GM23248 (cell line): Measurements from ENCODE around the gene TSPAN16. TPM values are rescaled to one million over a fixed set of nuclear protein-coding genes. Genes with fewer than 3 reads are reported as not detected.

Experiments used
- DNase-seq: peaks from one replicate; pipeline ENCODE4 v3.0.0-alpha.2; 2015
- H2AFZ ChIP-seq: fragments of 200-600 bp; sonication (generic); 2 replicates; pipeline ENCODE4 v1.6.1; 2016; ENCODE audit warnings: antibody characterized with exemption
- H3F3A ChIP-seq: fragments of 200-600 bp; sonication (generic); 2 replicates; pipeline ENCODE4 v1.6.1; 2016; ENCODE audit warnings: mild to moderate bottlenecking, antibody characterized with exemption, mixed run types; ENCODE audit not compliant: insufficient read depth
- H3K27ac ChIP-seq: fragments of 200-600 bp; sonication (generic); 2 replicates; pipeline ENCODE4 v1.5.1; 2016; ENCODE audit warnings: mild to moderate bottlenecking
- H3K27me3 ChIP-seq: fragments of 200-600 bp; sonication (generic); replicated peaks from 2 replicates; pipeline ENCODE4 v1.6.1; 2016; ENCODE audit warnings: mild to moderate bottlenecking; ENCODE audit not compliant: insufficient read depth
- H3K36me3 ChIP-seq: fragments of 200-600 bp; sonication (generic); 2 replicates; pipeline ENCODE4 v1.6.1; 2016; ENCODE audit warnings: low read depth, mild to moderate bottlenecking
- H3K4me1 ChIP-seq: fragments of 200-600 bp; sonication (generic); 2 replicates; pipeline ENCODE4 v1.6.1; 2016; ENCODE audit warnings: mild to moderate bottlenecking; ENCODE audit not compliant: insufficient read depth
- H3K4me2 ChIP-seq: fragments of 200-600 bp; sonication (generic); one replicate; pipeline ENCODE4 v1.6.1; 2016; ENCODE audit warnings: mild to moderate bottlenecking; ENCODE audit not compliant: unreplicated experiment
- H3K4me3 ChIP-seq: fragments of 200-600 bp; sonication (generic); 2 replicates; pipeline ENCODE4 v1.5.1; 2016; ENCODE audit warnings: mild to moderate bottlenecking
- H3K79me2 ChIP-seq: fragments of 200-600 bp; sonication (generic); 2 replicates; pipeline ENCODE4 v1.6.1; 2016; ENCODE audit warnings: mild to moderate bottlenecking; ENCODE audit not compliant: insufficient read depth
- H3K9ac ChIP-seq: fragments of 200-600 bp; sonication (generic); 2 replicates; pipeline ENCODE4 v1.6.1; 2016; ENCODE audit warnings: mild to moderate bottlenecking
- H3K9me2 ChIP-seq: fragments of 200-600 bp; sonication (generic); 2 replicates; pipeline ENCODE4 v1.6.1; 2016; ENCODE audit warnings: mixed run types, mild to moderate bottlenecking, moderate library complexity; ENCODE audit not compliant: insufficient read depth
- H3K9me3 ChIP-seq: fragments of 200-600 bp; sonication (generic); one replicate; pipeline ENCODE4 v1.6.1; 2017; ENCODE audit warnings: low read depth
- H4K20me1 ChIP-seq: fragments of 200-600 bp; sonication (generic); 2 replicates; pipeline ENCODE4 v1.6.0; 2016; ENCODE audit not compliant: insufficient read depth
- EZH2 ChIP-seq: fragments of 200-600 bp; sonication (generic); IDR thresholded peaks from 2 replicates; pipeline ENCODE4 v1.6.1; 2018; ENCODE audit warnings: antibody characterized with exemption, mild to moderate bottlenecking; ENCODE audit not compliant: insufficient read depth, poor library complexity, severe bottlenecking
- EZH2phosphoT487 ChIP-seq: fragments of 200-600 bp; sonication (generic); IDR thresholded peaks from 2 replicates; pipeline ENCODE4 v1.6.1; 2018; ENCODE audit warnings: antibody characterized with exemption, moderate library complexity, mild to moderate bottlenecking, low read depth; ENCODE audit not compliant: insufficient read depth
- WGBS, 2 experiments: methylation state at CpG; one replicate each; pipeline ENCODE4 v1.1.6; 2015 to 2017; ENCODE audit warnings: low lambda C conversion rate in 2 of 2, low coverage in 1 of 2; ENCODE audit errors: missing lambda C conversion rate in 2 of 2; 5-methylcytosine and 5-hydroxymethylcytosine counted together
- in situ Hi-C: fragments of 300-500 bp; cut with MboI; formaldehyde crosslinking; loops from 2 replicates; pipeline ENCODE4 v1.15.0; 2020
- polyA plus RNA-seq: library from polyadenylated mRNA; unstranded; fragments of >200 nt; fragmentation: Nextera tagmentation; extraction: Ambion mirVana; gene quantifications from 2 replicates; pipeline ENCODE4 v1.2.1, GENCODE V29; 2016
- total RNA-seq: library from RNA; depleted of rRNA; stranded (reverse); fragments of >200 nt; shearing (Covaris generic); gene quantifications from 2 replicates; pipeline ENCODE4 v1.2.3, GENCODE V29; 2014

Gene TSPAN16
- total and polyA plus RNA-seq, 2 experiments from 2014 or later, result not detected

- 96 to 97% methylated on average over 2 of the region's 2 CpGs for WGBS, 2 experiments
- Histone ChIP-seq H3K27me3 (no peaks in the 10 kb centered on the region), H3K36me3 (no peaks in the 10 kb centered on the region), H2AFZ (no peak overlapping the region), H3F3A (no peaks in the 10 kb centered on the region), H3K27ac (no peak overlapping the region), H3K9me3 (no peaks in the 10 kb centered on the region), H4K20me1 (no peaks in the 10 kb centered on the region), H3K4me1 (no peaks in the 10 kb centered on the region), H3K9ac (no peak overlapping the region), H3K79me2 (no peaks in the 10 kb centered on the region), H3K4me2 (no peak overlapping the region), H3K9me2 (no peaks in the 10 kb centered on the region), H3K4me3 (no peak overlapping the region)
- in situ Hi-C loops, result no loop called here
- DNase-seq, result no peak
- TF ChIP-seq EZH2phosphoT487 (no peak), EZH2 (no peak)
Observed at GRCh38 chr19:11248852-11249251, 47.1 kb upstream of the TSPAN16 start.

DNA sequence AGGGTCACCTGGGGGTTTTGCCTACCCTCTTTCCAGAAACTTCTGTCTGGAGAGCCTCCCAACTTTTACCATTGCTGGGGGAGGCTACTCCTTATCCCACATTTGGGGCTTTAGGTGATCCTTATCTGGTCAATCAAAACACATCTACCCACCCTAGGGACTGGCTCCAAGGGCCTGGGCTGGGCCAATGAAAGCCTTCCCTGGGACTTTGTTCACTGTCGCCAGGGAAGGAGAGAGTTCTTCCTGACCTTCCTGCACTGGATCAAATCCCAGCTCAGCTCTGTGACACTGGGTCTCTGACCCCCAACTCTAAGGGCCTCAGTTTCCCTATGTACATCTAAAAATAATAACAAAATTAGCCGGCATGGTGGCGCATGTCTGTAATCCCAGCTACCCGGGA is 44.7 kb upstream of the TSPAN16 start:
- H3K27me3 ChIP-seq, result no peaks in the 10 kb centered on the region
- no peaks in the 10 kb centered on the region for H3K4me1 ChIP-seq
- H3K36me3 ChIP-seq, result no peaks in the 10 kb centered on the region
- no peaks in the 10 kb centered on the region for H3K9me2 ChIP-seq
- in situ Hi-C loops, result no loop called here
- no peak for DNase-seq
- no peak overlapping the region for H2AFZ ChIP-seq
- no peaks in the 10 kb centered on the region for H3K79me2 ChIP-seq
- H3K9me3 ChIP-seq, result no peaks in the 10 kb centered on the region
- H3K4me2 ChIP-seq, result no peak overlapping the region
- 93 to 97% methylated on average over 4 of the region's 4 CpGs for whole genome bisulfite sequencing, 2 experiments
- no peak overlapping the region for H3K4me3 ChIP-seq
- H4K20me1 ChIP-seq, result no peaks in the 10 kb centered on the region
- H3K9ac ChIP-seq, result no peak overlapping the region
- TF ChIP-seq EZH2 (no peak), EZH2phosphoT487 (no peak)
- H3K27ac ChIP-seq, result no peak overlapping the region
- H3F3A ChIP-seq, result no peaks in the 10 kb centered on the region

- no peaks in the 10 kb centered on the region for H3K9me3 ChIP-seq
- no peak for TF ChIP-seq EZH2phosphoT487
- no peak for TF ChIP-seq EZH2
- H3K9ac ChIP-seq, result no peak overlapping the region
- no peak overlapping the region for H2AFZ ChIP-seq
- no peaks in the 10 kb centered on the region for H4K20me1 ChIP-seq
- H3K36me3 ChIP-seq, result no peaks in the 10 kb centered on the region
- H3K27me3 ChIP-seq, result no peaks in the 10 kb centered on the region
- DNase-seq, result no peak
- H3K79me2 ChIP-seq, result no peaks in the 10 kb centered on the region
- in situ Hi-C loops, result no loop called here
- no peaks in the 10 kb centered on the region for H3K4me1 ChIP-seq
- H3K9me2 ChIP-seq, result no peaks in the 10 kb centered on the region
- WGBS, 2 experiments, result 86 to 89% methylated on average over 11 of the region's 11 CpGs
- no peak overlapping the region for H3K4me2 ChIP-seq
- no peak overlapping the region for H3K4me3 ChIP-seq
- H3K27ac ChIP-seq, result no peak overlapping the region
- H3F3A ChIP-seq, result no peaks in the 10 kb centered on the region
Observed at GRCh38 chr19:11251650-11252314, 44.2 kb upstream of the TSPAN16 start.

DNA sequence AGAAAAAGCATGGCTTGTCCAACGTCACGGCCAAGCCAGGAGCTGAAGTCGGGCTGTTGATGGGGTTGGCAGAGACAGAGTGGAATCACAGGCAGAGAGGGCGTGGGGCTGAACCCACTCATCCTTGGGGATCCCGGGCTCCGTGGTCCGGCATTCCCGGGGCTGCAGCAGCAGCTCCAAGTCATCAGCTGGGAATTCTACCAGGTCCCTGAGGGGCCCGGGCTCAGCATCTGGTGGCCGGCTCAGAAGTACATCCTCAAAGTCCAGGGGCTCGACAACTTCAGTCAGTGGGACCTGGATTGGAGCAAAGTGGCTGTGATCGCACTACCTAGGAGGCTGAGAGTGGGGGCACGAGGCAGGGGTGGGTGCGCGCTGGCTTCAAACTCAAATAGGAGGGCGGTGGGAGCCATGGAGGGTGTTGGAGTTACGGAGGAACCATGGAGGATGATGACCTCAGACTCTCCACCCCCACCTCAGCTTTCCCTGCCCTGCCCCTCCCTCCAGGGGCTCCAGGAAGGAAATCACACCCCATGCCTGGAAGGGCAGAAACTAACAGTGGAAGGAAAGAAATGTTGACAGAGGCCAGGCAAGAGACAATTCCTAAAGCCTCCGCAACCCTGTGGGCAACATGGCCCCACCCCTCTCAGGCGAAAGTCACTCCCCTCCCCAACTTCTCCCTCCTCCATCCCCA is 43.1 kb upstream of the TSPAN16 start:
- H3K4me2 ChIP-seq, result no peak overlapping the region
- no peak overlapping the region for H3K27ac ChIP-seq
- no peaks in the 10 kb centered on the region for H3K9me2 ChIP-seq
- in situ Hi-C loops, result no loop called here
- peak; percentile 0 for DNase-seq
- WGBS, 2 experiments, result 87 to 88% methylated on average over 18 to 19 of the region's 19 CpGs
- TF ChIP-seq EZH2 (no peak), EZH2phosphoT487 (no peak)
- H3F3A ChIP-seq, result no peaks in the 10 kb centered on the region
- no peaks in the 10 kb centered on the region for H3K4me1 ChIP-seq
- no peaks in the 10 kb centered on the region for H4K20me1 ChIP-seq
- no peaks in the 10 kb centered on the region for H3K36me3 ChIP-seq
- no peak overlapping the region for H3K9ac ChIP-seq
- no peaks in the 10 kb centered on the region for H3K9me3 ChIP-seq
- no peak overlapping the region for H3K4me3 ChIP-seq
- no peak overlapping the region for H2AFZ ChIP-seq
- no peaks in the 10 kb centered on the region for H3K79me2 ChIP-seq
- H3K27me3 ChIP-seq, result no peaks in the 10 kb centered on the region
